Measurements from ENCODE around the gene E2F2.

DNA sequence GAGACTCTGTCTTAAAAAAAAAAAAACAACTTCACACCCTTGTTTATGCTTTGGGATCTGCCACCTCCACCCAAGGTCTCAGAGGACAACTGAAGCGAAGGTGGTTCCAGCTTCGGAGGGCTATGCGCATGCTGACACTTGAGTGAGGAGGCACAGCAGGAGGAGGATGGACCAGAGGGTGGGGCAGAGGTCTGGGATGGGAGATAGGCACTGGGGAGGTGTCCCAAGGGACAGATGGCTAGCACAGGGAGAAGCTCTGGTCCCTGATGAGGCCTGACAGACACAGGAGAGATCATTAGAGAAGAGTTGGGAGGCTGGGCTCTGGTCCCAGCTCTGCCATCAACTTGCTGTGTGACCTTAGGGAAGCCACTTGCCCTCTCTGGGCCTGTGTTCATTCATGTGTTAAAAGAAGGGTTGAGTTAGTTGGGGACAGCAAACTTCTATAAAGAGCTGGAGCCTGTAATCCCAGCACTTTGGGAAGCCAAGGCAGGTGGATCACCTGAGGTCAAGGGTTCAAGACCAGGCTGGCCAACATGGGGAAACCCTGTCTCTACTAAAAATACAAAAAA is 16.8 kb downstream of the E2F2 start:
- TF ChIP-seq, protein P1, sequence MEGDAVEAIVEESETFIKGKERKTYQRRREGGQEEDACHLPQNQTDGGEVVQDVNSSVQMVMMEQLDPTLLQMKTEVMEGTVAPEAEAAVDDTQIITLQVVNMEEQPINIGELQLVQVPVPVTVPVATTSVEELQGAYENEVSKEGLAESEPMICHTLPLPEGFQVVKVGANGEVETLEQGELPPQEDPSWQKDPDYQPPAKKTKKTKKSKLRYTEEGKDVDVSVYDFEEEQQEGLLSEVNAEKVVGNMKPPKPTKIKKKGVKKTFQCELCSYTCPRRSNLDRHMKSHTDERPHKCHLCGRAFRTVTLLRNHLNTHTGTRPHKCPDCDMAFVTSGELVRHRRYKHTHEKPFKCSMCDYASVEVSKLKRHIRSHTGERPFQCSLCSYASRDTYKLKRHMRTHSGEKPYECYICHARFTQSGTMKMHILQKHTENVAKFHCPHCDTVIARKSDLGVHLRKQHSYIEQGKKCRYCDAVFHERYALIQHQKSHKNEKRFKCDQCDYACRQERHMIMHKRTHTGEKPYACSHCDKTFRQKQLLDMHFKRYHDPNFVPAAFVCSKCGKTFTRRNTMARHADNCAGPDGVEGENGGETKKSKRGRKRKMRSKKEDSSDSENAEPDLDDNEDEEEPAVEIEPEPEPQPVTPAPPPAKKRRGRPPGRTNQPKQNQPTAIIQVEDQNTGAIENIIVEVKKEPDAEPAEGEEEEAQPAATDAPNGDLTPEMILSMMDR (IDR thresholded peaks at IDR 0.05; ENCODE audit: insufficient read depth, low read length, poor library complexity, severe bottlenecking) = no peak
- no peak for TF ChIP-seq EZH2phosphoT487 (conservative IDR thresholded peaks at IDR 0.05; ENCODE audit: low read length)

All from SU-DHL-6 (cell line).